H1 (cell line): ENCODE data around the gene ABCC9. TPM values are rescaled to one million over a fixed set of nuclear protein-coding genes. Genes with fewer than 3 reads are reported as not detected.

ENCODE experiments used
- CTCF ChIA-PET: fragments of 300-600 bp; sonication (Branson Sonifier 250); formaldehyde crosslinking; loops from one replicate; lab custom pipeline; 2021; ENCODE audit not compliant: partially characterized antibody; lab: Charles Lee
- POLR2A ChIA-PET: fragments of 300-600 bp; sonication (Branson Sonifier 250); formaldehyde crosslinking; loops from one replicate; lab custom pipeline; 2021; ENCODE audit warnings: inconsistent platforms; ENCODE audit not compliant: partially characterized antibody; lab: Charles Lee
- DNase-seq, 2 experiments: peaks; one replicate each; pipeline versions ENCODE4 v3.0.0 to v3.0.0-alpha.2; 2010 to 2022; ENCODE audit warnings: low spot score in 2 of 2, low read depth in 1 of 2, mixed read lengths in 1 of 2
- FAIRE-seq: peaks from 2 replicates; lab custom pipeline; 2011; peaks lifted over from hg19 to GRCh38; lab: Jason Lieb, UNC
- H2AFZ ChIP-seq: 2 replicates; pipeline ENCODE4 v1.8.1; 2012; ENCODE audit warnings: low read length, inconsistent platforms
- H2AK5ac ChIP-seq: 2 replicates; pipeline ENCODE4 v1.6.1; 2013; ENCODE audit warnings: low read depth, low read length
- H2BK120ac ChIP-seq: replicated peaks from 2 replicates; pipeline ENCODE3; 2013; ENCODE audit warnings: low read depth, low read length, inconsistent platforms
- H2BK12ac ChIP-seq: 2 replicates; pipeline ENCODE4 v1.6.1; 2013; ENCODE audit warnings: low read depth, low read length
- H2BK15ac ChIP-seq: 2 replicates; pipeline ENCODE4 v1.6.1; 2013; ENCODE audit warnings: low read length
- H2BK20ac ChIP-seq: 2 replicates; pipeline ENCODE4 v1.6.1; 2013; ENCODE audit warnings: low read length
- H2BK5ac ChIP-seq: 2 replicates; pipeline ENCODE4 v1.6.1; 2013; ENCODE audit warnings: low read depth, low read length
- H3K14ac ChIP-seq: 2 replicates; pipeline ENCODE4 v1.6.1; 2013; ENCODE audit warnings: inconsistent platforms; ENCODE audit not compliant: insufficient read length
- H3K18ac ChIP-seq: 2 replicates; pipeline ENCODE4 v1.6.1; 2013; ENCODE audit warnings: low read length; ENCODE audit errors: extremely low read depth
- H3K23ac ChIP-seq: 2 replicates; pipeline ENCODE4 v1.6.1; 2013; ENCODE audit warnings: inconsistent platforms; ENCODE audit not compliant: insufficient read length
- H3K23me2 ChIP-seq: 2 replicates; pipeline ENCODE4 v1.6.1; 2013; ENCODE audit warnings: low read depth, low read length
- H3K27ac ChIP-seq: 2 replicates; pipeline ENCODE4 v1.6.1; 2011; ENCODE audit warnings: low read depth, low read length, inconsistent platforms
- H3K27me3 ChIP-seq, 4 experiments: replicated peaks in 1 of 4; 1 replicate in 1 of 4; 2 replicates in 3 of 4; pipeline versions ENCODE4 v1.6.1 to v1.8.1; 2011 to 2013; ENCODE audit warnings: low read length in 3 of 4, mild to moderate bottlenecking in 3 of 4, inconsistent platforms in 2 of 4, mixed read lengths in 2 of 4, moderate library complexity in 1 of 4; ENCODE audit not compliant: control insufficient read depth in 3 of 4, insufficient read depth in 3 of 4; ENCODE audit errors: extremely low read depth in 1 of 4
- H3K36me3 ChIP-seq, 4 experiments: 2 replicates each; pipeline versions ENCODE4 v1.6.1 to v1.8.1; 2011 to 2013; ENCODE audit warnings: mild to moderate bottlenecking in 4 of 4, low read length in 3 of 4, moderate library complexity in 2 of 4, control low read depth in 1 of 4, inconsistent platforms in 1 of 4; ENCODE audit not compliant: insufficient read depth in 4 of 4, control insufficient read depth in 2 of 4
- H3K4ac ChIP-seq: replicated peaks from 2 replicates; pipeline ENCODE3; 2013; ENCODE audit warnings: low read length, low read depth, mixed read lengths, inconsistent platforms; ENCODE audit not compliant: insufficient read length
- H3K4me1 ChIP-seq, 4 experiments: replicated peaks in 1 of 4; 1 replicate in 1 of 4; 2 replicates in 3 of 4; pipeline versions ENCODE4 v1.6.1 to v1.8.1; 2011 to 2013; ENCODE audit warnings: low read length in 3 of 4, inconsistent platforms in 2 of 4, mixed read lengths in 1 of 4; ENCODE audit not compliant: insufficient read depth in 4 of 4, control insufficient read depth in 3 of 4
- H3K4me2 ChIP-seq, 2 experiments: 2 replicates each; pipeline versions ENCODE4 v1.6.1 to v1.8.1; 2011 to 2013; ENCODE audit warnings: low read depth in 2 of 2, low read length in 2 of 2, control low read depth in 1 of 2, inconsistent platforms in 1 of 2, mild to moderate bottlenecking in 1 of 2; ENCODE audit not compliant: insufficient read depth in 1 of 2
- H3K4me3 ChIP-seq, 4 experiments: fragments of 200-600, 300-600 bp in 1 of 4; sonication (generic), shearing (Covaris generic), sonication (Bioruptor Twin) in 1 of 4; 2 replicates each; pipeline versions ENCODE4 v1.5.1 to v1.8.1; 2011 to 2016; ENCODE audit warnings: low read length in 4 of 4, low read depth in 3 of 4, control low read depth in 2 of 4, inconsistent platforms in 2 of 4, mild to moderate bottlenecking in 2 of 4, mixed read lengths in 1 of 4, moderate library complexity in 1 of 4; ENCODE audit not compliant: insufficient read depth in 2 of 4; ENCODE audit errors: extremely low read depth in 1 of 4
- H3K56ac ChIP-seq: replicated peaks from 2 replicates; pipeline ENCODE3; 2013; ENCODE audit warnings: low read depth, mild to moderate bottlenecking, mixed read lengths, low read length, inconsistent platforms; ENCODE audit not compliant: insufficient read length
- H3K79me1 ChIP-seq: 2 replicates; pipeline ENCODE4 v1.6.1; 2013; ENCODE audit warnings: low read depth, low read length, control low read depth
- H3K79me2 ChIP-seq, 2 experiments: 2 replicates each; pipeline versions ENCODE4 v1.6.1 to v1.8.1; 2012 to 2013; ENCODE audit warnings: low read length in 2 of 2, mild to moderate bottlenecking in 2 of 2, inconsistent platforms in 1 of 2; ENCODE audit not compliant: insufficient read depth in 2 of 2, control insufficient read depth in 1 of 2
- H3K9ac ChIP-seq, 4 experiments: replicated peaks in 1 of 4; 1 replicate in 1 of 4; 2 replicates in 3 of 4; pipeline versions ENCODE4 v1.6.1 to v1.8.1; 2011 to 2013; ENCODE audit warnings: low read depth in 3 of 4, low read length in 3 of 4, control low read depth in 2 of 4, mild to moderate bottlenecking in 2 of 4, moderate library complexity in 2 of 4, inconsistent platforms in 1 of 4; ENCODE audit errors: extremely low read depth in 1 of 4
- H3K9me3 ChIP-seq, 2 experiments: 2 replicates each; pipeline versions ENCODE4 v1.6.1 to v1.8.1; 2012 to 2013; ENCODE audit warnings: mild to moderate bottlenecking in 2 of 2, moderate library complexity in 2 of 2, control low read depth in 1 of 2, inconsistent platforms in 1 of 2, low read depth in 1 of 2, low read length in 1 of 2, mixed read lengths in 1 of 2; ENCODE audit not compliant: insufficient read depth in 2 of 2
- H4K20me1 ChIP-seq, 2 experiments: replicated peaks in 1 of 2; 2 replicates each; pipeline versions ENCODE3 to v1.8.1; 2011 to 2013; ENCODE audit warnings: inconsistent platforms in 2 of 2, low read length in 2 of 2, mild to moderate bottlenecking in 1 of 2; ENCODE audit not compliant: insufficient read depth in 2 of 2, control insufficient read depth in 1 of 2
- H4K5ac ChIP-seq: 2 replicates; pipeline ENCODE4 v1.6.1; 2013; ENCODE audit warnings: low read length, low read depth, mixed read lengths, inconsistent platforms; ENCODE audit not compliant: insufficient read length
- H4K8ac ChIP-seq: 2 replicates; pipeline ENCODE4 v1.8.0; 2013; ENCODE audit warnings: mild to moderate bottlenecking, moderate library complexity, low read length, inconsistent platforms; ENCODE audit not compliant: insufficient read depth; ENCODE audit errors: extremely low read depth
- H4K91ac ChIP-seq: replicated peaks from 2 replicates; pipeline ENCODE3; 2013; ENCODE audit warnings: low read length, mixed read lengths, inconsistent platforms; ENCODE audit not compliant: insufficient read length
- KDM1A ChIP-seq: fragments of 200-600, 300-600 bp; sonication (generic); IDR thresholded peaks from 2 replicates; pipeline ENCODE4 v1.7.1; 2016; ENCODE audit warnings: mild to moderate bottlenecking, low read length, borderline replicate concordance
- TEAD4 ChIP-seq: IDR thresholded peaks from 2 replicates; pipeline ENCODE4 v1.6.1; 2012; ENCODE audit warnings: low read depth, low read length, inconsistent platforms, mixed read lengths
- WGBS, 2 experiments: shearing (Covaris generic) in 1 of 2; methylation state at CpG; one replicate each; pipeline versions ENCODE4 v1.1.6 to v1.1.7; 2013 to 2015; ENCODE audit warnings: low lambda C conversion rate in 2 of 2, mixed read lengths in 2 of 2, inconsistent platforms in 1 of 2, low coverage in 1 of 2, missing lambda C conversion rate in 1 of 2; ENCODE audit not compliant: insufficient replicate concordance in 2 of 2, insufficient coverage in 1 of 2, insufficient read length in 1 of 2; ENCODE audit errors: extremely low coverage in 1 of 2, missing lambda C conversion rate in 1 of 2; 5-methylcytosine and 5-hydroxymethylcytosine counted together
- polyA plus RNA-seq, 7 experiments: library from polyadenylated mRNA; depleted of rRNA in 3 of 7; stranded (reverse) in 5 of 7; unstranded in 2 of 7; fragments of >200 nt in 5 of 7; fragments of 200-250 nt in 2 of 7; gene quantifications; 1 replicate in 5 of 7; 2 replicates in 1 of 7; 4 replicates in 1 of 7; pipeline versions ENCODE4 v1.2.1 to v1.2.3, GENCODE V29; 2011 to 2013; ENCODE audit warnings: missing spikeins in 2 of 7, mixed read lengths in 2 of 7
- total RNA-seq: library from RNA; stranded (reverse); fragmentation: NEBNext Ultra II Directional; extraction: Animal tissue kit (Norgen Biotek cat#: 25700); gene quantifications from 2 replicates; pipeline ENCODE4 v1.2.1, GENCODE V29; 2021

ABCC9 gene
- total and polyA plus RNA-seq, 2 of the 8 experiments (the other 6 are each of a cell fraction or from before 2014, with no cell fraction given) = under 0.01 TPM; not detected in 1

DNA sequence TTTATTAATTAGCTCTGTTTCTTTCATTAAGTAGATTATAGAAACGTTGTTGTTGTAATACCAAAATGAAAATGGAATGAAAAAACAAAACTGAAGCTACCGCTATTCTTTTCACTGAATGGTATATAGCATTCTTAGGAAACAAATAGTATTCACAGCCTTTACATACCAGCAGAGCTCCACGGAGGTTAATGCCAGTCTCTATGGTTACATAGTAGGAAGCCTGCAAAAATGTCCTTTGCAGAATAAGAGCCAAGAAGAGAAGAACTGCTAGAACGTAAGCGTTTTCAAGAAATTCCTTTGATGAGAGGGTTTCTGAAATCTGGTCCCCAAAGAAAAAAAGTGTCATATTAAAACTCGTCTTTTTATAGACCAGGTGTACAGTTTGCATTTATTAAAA lies 30.6 kb downstream of the ABCC9 start:
- no peaks in the 10 kb centered on the region for H3K79me2 ChIP-seq
- H2AFZ ChIP-seq = no peak overlapping the region
- H2BK20ac ChIP-seq = no peak overlapping the region
- no peak overlapping the region for H3K4me3 ChIP-seq
- H2BK5ac ChIP-seq = no peak overlapping the region
- no peak overlapping the region for H3K18ac ChIP-seq
- H4K20me1 ChIP-seq = no peaks in the 10 kb centered on the region
- no peak overlapping the region for H3K27ac ChIP-seq
- no peak overlapping the region for H4K8ac ChIP-seq
- no peaks in the 10 kb centered on the region for H3K9me3 ChIP-seq
- ChIA-PET POLR2A (no interaction called here), CTCF (interaction anchor here (0.7 to 1.4 kb wide), 2 partner anchors 27 to 587 kb away, joined by 3 read pairs; no protein-coding TSS in a partner anchor)
- no peak overlapping the region for H3K4me2 ChIP-seq
- DNase-seq (no peak), FAIRE-seq (peak; percentile 42)
- H4K91ac ChIP-seq = no peak overlapping the region
- H3K23me2 ChIP-seq = no peaks in the 10 kb centered on the region
- WGBS, 2 experiments = 36% methylated on average over 6 of the region's 6 CpGs; no CpG with 5 or more reads in 1 of the 2 experiments
- H2BK12ac ChIP-seq = no peak overlapping the region
- peaks cover 0 to 5% (median 0%) of the 10 kb centered on the region in 4 experiments; a peak in 2 of 7 replicates for H3K4me1 ChIP-seq
- no peak overlapping the region for H2BK15ac ChIP-seq
- H2AK5ac ChIP-seq = no peak overlapping the region
- H3K23ac ChIP-seq = no peak overlapping the region
- no peak overlapping the region for H3K14ac ChIP-seq
- H3K4ac ChIP-seq = no peak overlapping the region
- no peak overlapping the region for H3K9ac ChIP-seq
- no peaks in the 10 kb centered on the region for H3K79me1 ChIP-seq
- no peak overlapping the region for H3K56ac ChIP-seq
- no peaks in the 10 kb centered on the region for H3K36me3 ChIP-seq
- H4K5ac ChIP-seq = no peak overlapping the region
- TF ChIP-seq TEAD4 (peak; percentile 53; the same call in 1 of the 2 replicates), KDM1A (no peak)
- H3K27me3 ChIP-seq = no peaks in the 10 kb centered on the region
- H2BK120ac ChIP-seq = no peak overlapping the region
